Epithelial cell of esophagus (primary cell): Measurements from ENCODE around the gene BCAR3.

ENCODE experiments used
- DNase-seq: peaks from one replicate; pipeline ENCODE4 v3.0.0; 2010; ENCODE audit warnings: low read depth
- H3K4me3 ChIP-seq: 2 replicates; pipeline ENCODE4 v1.5.1; 2011; ENCODE audit warnings: mild to moderate bottlenecking, low read length, control low read depth
- TF ChIP-seq, protein P1 (sequence below): IDR thresholded peaks from 2 replicates; pipeline ENCODE4 v1.5.1; 2011; ENCODE audit warnings: low read depth, mild to moderate bottlenecking, low read length, control low read depth, inconsistent platforms; ENCODE audit not compliant: insufficient read depth; ENCODE audit errors: missing control alignments

The BCAR3 gene

GRCh38 chr1:93623875-93624274 lies 57.8 kb downstream of the BCAR3 start:
- peak; percentile 86 for DNase-seq
- TF ChIP-seq, protein P1, sequence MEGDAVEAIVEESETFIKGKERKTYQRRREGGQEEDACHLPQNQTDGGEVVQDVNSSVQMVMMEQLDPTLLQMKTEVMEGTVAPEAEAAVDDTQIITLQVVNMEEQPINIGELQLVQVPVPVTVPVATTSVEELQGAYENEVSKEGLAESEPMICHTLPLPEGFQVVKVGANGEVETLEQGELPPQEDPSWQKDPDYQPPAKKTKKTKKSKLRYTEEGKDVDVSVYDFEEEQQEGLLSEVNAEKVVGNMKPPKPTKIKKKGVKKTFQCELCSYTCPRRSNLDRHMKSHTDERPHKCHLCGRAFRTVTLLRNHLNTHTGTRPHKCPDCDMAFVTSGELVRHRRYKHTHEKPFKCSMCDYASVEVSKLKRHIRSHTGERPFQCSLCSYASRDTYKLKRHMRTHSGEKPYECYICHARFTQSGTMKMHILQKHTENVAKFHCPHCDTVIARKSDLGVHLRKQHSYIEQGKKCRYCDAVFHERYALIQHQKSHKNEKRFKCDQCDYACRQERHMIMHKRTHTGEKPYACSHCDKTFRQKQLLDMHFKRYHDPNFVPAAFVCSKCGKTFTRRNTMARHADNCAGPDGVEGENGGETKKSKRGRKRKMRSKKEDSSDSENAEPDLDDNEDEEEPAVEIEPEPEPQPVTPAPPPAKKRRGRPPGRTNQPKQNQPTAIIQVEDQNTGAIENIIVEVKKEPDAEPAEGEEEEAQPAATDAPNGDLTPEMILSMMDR: peak; percentile 20
- H3K4me3 ChIP-seq: no peak overlapping the region

GRCh38 chr1:93623436-93623835 lies 58.2 kb downstream of the BCAR3 start:
- DNase-seq: no peak
- no peak overlapping the region for H3K4me3 ChIP-seq
- TF ChIP-seq, protein P1: no peak

GRCh38 chr1:93621246-93621645 lies 60.4 kb downstream of the BCAR3 start:
- H3K4me3 ChIP-seq: no peak overlapping the region
- no peak for DNase-seq
- TF ChIP-seq, protein P1: no peak

DNA sequence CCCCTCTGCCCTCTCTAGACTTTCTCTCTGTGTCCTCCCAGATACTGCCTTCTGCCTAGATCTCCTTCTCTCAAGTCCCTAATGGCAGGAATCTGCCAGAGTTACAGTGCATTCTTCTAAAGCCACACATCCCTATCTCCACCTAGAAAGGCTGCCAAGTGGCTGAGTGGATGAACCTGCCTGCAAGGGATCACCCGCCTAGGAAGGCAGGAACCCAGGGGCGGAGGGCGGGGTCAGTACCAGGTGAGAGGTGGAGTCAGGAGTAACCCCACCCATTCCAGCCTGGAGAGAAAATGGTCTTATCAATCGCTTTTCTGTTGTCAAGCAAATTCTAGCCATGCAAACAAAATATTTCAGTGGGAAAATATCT lies 60.8 kb downstream of the BCAR3 start:
- no peak overlapping the region for H3K4me3 ChIP-seq
- TF ChIP-seq, protein P1: no peak
- DNase-seq: peak; percentile 66

DNA sequence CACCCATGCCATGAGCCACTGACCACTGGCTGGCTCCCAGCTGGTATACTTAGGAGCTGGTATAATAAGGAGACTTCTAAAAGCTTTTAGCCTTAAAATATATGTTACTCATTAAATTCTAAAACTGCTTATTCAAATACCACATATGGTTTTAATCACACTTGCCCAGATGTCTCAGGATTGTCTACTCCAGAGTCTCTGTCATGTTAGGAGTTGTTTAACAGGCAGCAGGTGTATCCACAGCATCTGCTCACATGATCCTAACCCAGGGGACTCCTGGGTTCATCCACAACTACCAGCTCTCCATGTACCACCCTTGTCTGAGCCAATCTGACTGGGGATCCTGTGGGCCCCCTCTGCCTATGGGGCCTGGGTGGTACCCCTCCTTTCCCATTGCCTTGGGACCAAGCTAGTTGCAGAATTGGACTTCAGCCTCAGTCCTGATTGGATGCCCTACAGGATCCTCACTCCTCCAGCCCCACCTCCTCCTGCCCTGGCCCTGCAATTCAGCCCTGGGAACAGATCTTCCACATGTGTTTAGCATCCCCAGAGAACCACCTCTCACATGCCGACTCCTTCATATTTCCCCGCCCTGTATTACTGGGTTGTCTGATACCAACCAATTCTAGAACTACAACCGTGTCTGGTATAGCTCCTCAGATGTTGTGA lies 61.3 kb downstream of the BCAR3 start:
- TF ChIP-seq, protein P1: no peak
- H3K4me3 ChIP-seq: no peak overlapping the region
- DNase-seq: no peak

DNA sequence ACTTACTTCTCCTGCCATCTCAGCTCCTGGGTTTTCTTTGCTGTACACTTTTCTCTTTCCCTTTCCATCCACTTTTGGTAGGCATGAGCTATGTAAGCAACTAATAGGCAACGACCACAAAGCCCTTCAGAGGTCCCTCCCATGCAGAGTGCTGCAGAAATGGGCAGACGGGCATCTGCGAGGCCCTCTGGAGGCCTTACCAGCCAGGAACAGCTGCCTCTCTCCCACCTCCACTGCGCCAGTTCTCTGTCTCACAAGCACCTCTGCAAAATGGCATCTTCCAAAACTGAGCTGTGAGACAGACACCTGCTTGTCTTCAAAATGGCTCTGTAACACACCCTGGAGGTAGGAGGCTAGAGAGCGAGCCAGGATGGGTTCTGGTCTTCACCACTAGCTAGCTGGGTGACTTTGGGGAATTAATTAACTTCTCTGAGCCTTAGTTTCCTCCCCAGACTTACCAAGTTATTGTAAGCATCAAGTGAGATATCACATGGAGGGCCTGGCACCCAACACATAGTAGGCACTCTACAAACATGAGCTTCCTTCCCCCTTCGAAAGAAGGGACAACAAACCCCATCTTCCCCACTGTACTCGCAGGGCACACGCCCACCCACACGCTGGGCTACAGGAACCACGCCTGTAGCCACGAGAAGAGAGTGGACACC lies 62.0 kb downstream of the BCAR3 start:
- H3K4me3 ChIP-seq: no peak overlapping the region
- DNase-seq: no peak
- TF ChIP-seq, protein P1: peak; percentile 12
